Hypothalamus (tissue), 51 donors: Measurements from ENCODE around the gene GINS2.
A peak's percentile ranks its signal among the peaks of the same experiment; 100 is the strongest.

Experiments used
- DNase-seq, 51 donors: peaks; one replicate each; lab custom pipeline; 2025; lab: John Stamatoyannopoulos, UW

GINS2 gene

GRCh38 chr16:85673529-85674417 lies 15.0 kb downstream of the GINS2 start:
- peak in 1 of 51 donors; percentile 27 for DNase-seq

GRCh38 chr16:85670840-85671239 lies 17.9 kb downstream of the GINS2 start:
- no peak for DNase-seq

- no peak for DNase-seq
Observed at GRCh38 chr16:85668676-85669424, 19.9 kb downstream of the GINS2 start.

GRCh38 chr16:85667841-85668413 lies 20.8 kb downstream of the GINS2 start:
- DNase-seq, result no peak

- DNase-seq, result no peak
Observed at GRCh38 chr16:85667261-85667660, 21.5 kb downstream of the GINS2 start.

GRCh38 chr16:85665929-85666328 lies 22.8 kb downstream of the GINS2 start:
- DNase-seq, result peak in 1 of 51 donors; percentile 31

- no peak for DNase-seq
Observed at GRCh38 chr16:85665373-85665740, 23.4 kb downstream of the GINS2 start.

GRCh38 chr16:85664580-85665372 lies 24.0 kb downstream of the GINS2 start:
- peak in 1 of 51 donors; percentile 24 for DNase-seq

- DNase-seq, result peak in 2 of 51 donors; percentile 7 to 29
Observed at GRCh38 chr16:85663891-85664321, 24.8 kb downstream of the GINS2 start.

GRCh38 chr16:85662976-85663830 lies 25.6 kb downstream of the GINS2 start:
- no peak for DNase-seq

- DNase-seq, result no peak
Observed at GRCh38 chr16:85662482-85662812, 26.3 kb downstream of the GINS2 start.

GRCh38 chr16:85661740-85662481 lies 26.8 kb downstream of the GINS2 start:
- no peak for DNase-seq

GRCh38 chr16:85660843-85661739 lies 27.7 kb downstream of the GINS2 start:
- DNase-seq, result no peak

- peak in 36 of 51 donors; percentile 12 to 82 (median 52) for DNase-seq
Observed at GRCh38 chr16:85659805-85660511, 28.8 kb downstream of the GINS2 start.

GRCh38 chr16:85659336-85659735 lies 29.4 kb downstream of the GINS2 start:
- no peak for DNase-seq

- no peak for DNase-seq
Observed at GRCh38 chr16:85658504-85659326, 30.0 kb downstream of the GINS2 start.
